IPS-15b (cell line): ENCODE measurements around the gene HERPUD1.
A peak's percentile ranks its signal among the peaks of the same experiment; 100 is the strongest.

Experiments
- H3K27me3 ChIP-seq: one replicate; pipeline ENCODE4 v1.6.1; 2013; ENCODE audit warnings: low read length; ENCODE audit not compliant: control insufficient read depth, insufficient read depth
- H3K36me3 ChIP-seq: one replicate; pipeline ENCODE4 v1.6.1; 2013; ENCODE audit warnings: low read length; ENCODE audit not compliant: control insufficient read depth, insufficient read depth
- H3K4me1 ChIP-seq: one replicate; pipeline ENCODE4 v1.6.1; 2013; ENCODE audit warnings: mild to moderate bottlenecking, low read length; ENCODE audit not compliant: control insufficient read depth, insufficient read depth
- H3K4me3 ChIP-seq: one replicate; pipeline ENCODE4 v1.5.1; 2013; ENCODE audit warnings: low read depth, low read length
- H3K9ac ChIP-seq: one replicate; pipeline ENCODE4 v1.6.1; 2013; ENCODE audit warnings: low read depth, mild to moderate bottlenecking, low read length
- H3K9me3 ChIP-seq: one replicate; pipeline ENCODE4 v1.6.1; 2013; ENCODE audit warnings: mild to moderate bottlenecking, low read length; ENCODE audit not compliant: control insufficient read depth, insufficient read depth

HERPUD1 gene

GRCh38 chr16:56894331-56894917 is 37.5 kb upstream of the HERPUD1 start:
- H3K9me3 ChIP-seq = no peaks in the 10 kb centered on the region
- H3K36me3 ChIP-seq = no peaks in the 10 kb centered on the region
- H3K9ac ChIP-seq = no peak overlapping the region
- H3K4me1 ChIP-seq = no peaks in the 10 kb centered on the region
- no peak overlapping the region for H3K4me3 ChIP-seq
- H3K27me3 ChIP-seq = no peaks in the 10 kb centered on the region

DNA sequence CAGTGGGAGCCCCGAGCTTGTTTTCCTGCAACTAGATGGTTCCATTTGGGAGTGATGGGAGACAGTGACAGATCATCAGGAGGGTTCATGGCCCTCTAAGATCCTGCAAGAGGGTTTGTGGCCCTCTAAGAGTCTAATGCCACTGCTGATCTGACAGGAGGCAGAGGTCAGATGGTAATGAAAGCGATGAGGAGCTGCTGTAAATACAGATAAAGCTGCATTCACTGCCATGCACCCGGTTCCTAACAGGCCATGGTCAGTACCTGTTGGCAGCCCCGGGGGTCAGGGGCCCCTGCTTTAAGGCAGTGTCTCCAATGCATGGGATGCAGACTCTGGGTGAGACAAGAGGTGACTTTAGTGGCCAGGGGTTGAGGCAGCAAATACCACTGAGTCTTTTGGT is 36.1 kb upstream of the HERPUD1 start:
- Histone ChIP-seq H3K4me3 (no peak overlapping the region), H3K9me3 (no peaks in the 10 kb centered on the region), H3K9ac (no peak overlapping the region), H3K36me3 (no peaks in the 10 kb centered on the region), H3K4me1 (no peaks in the 10 kb centered on the region), H3K27me3 (no peaks in the 10 kb centered on the region)

GRCh38 chr16:56896244-56896643 is 35.7 kb upstream of the HERPUD1 start:
- H3K9me3 ChIP-seq = no peaks in the 10 kb centered on the region
- H3K4me3 ChIP-seq = no peak overlapping the region
- no peaks in the 10 kb centered on the region for H3K36me3 ChIP-seq
- H3K4me1 ChIP-seq = no peaks in the 10 kb centered on the region
- no peaks in the 10 kb centered on the region for H3K27me3 ChIP-seq
- H3K9ac ChIP-seq = no peak overlapping the region

GRCh38 chr16:56897026-56897799 is 34.7 kb upstream of the HERPUD1 start:
- Histone ChIP-seq H3K36me3 (no peaks in the 10 kb centered on the region), H3K27me3 (no peaks in the 10 kb centered on the region), H3K9ac (no peak overlapping the region), H3K4me1 (no peaks in the 10 kb centered on the region), H3K9me3 (no peaks in the 10 kb centered on the region), H3K4me3 (no peak overlapping the region)

GRCh38 chr16:56898847-56899246 is 33.1 kb upstream of the HERPUD1 start:
- H3K36me3 ChIP-seq = no peaks in the 10 kb centered on the region
- H3K4me1 ChIP-seq = no peaks in the 10 kb centered on the region
- H3K9ac ChIP-seq = no peak overlapping the region

GRCh38 chr16:56903866-56904265 is 28.1 kb upstream of the HERPUD1 start:
- Histone ChIP-seq H3K4me1 (peaks cover 2% of the 10 kb centered on the region), H3K4me3 (no peak overlapping the region), H3K9me3 (no peaks in the 10 kb centered on the region), H3K9ac (no peak overlapping the region), H3K36me3 (no peaks in the 10 kb centered on the region), H3K27me3 (no peaks in the 10 kb centered on the region)

More at GRCh38 chr16:56898847-56899246, 33.1 kb upstream of the HERPUD1 start:
- no peaks in the 10 kb centered on the region for H3K9me3 ChIP-seq
- H3K27me3 ChIP-seq = no peaks in the 10 kb centered on the region
- H3K4me3 ChIP-seq = no peak overlapping the region

- no peaks in the 10 kb centered on the region for H3K9me3 ChIP-seq
- no peak overlapping the region for H3K4me3 ChIP-seq
- H3K27me3 ChIP-seq = no peaks in the 10 kb centered on the region
- H3K4me1 ChIP-seq = peaks cover 2% of the 10 kb centered on the region
- no peak overlapping the region for H3K9ac ChIP-seq
- no peaks in the 10 kb centered on the region for H3K36me3 ChIP-seq
These were observed 24.5 kb upstream of the HERPUD1 start for GRCh38 chr16:56907401-56907800.

DNA sequence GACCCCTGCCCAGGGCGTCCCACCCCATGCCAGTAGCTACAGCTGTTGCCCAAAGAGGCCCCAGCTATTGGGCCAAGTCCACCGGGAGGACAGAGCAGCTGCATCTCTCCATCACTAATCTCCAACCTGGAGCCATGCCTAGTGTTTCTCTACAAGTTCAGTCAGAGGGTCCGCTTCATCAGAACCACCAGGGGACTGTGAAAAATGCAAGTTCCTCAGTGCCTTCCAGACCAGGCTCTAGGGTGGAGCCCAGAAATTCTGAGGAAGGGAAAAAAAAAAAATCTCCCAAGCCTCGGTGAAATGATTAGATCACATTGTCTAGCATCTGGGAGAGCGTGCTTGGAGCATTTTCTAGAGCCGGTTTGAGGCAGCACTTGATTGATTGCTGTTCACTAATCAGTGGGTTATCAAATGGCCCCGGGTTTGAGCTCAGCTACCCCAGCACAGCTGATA is 22.4 kb upstream of the HERPUD1 start:
- H3K9ac ChIP-seq = no peak overlapping the region

GRCh38 chr16:56910112-56910511 is 21.8 kb upstream of the HERPUD1 start:
- Histone ChIP-seq H3K36me3 (no peaks in the 10 kb centered on the region), H3K4me3 (no peak overlapping the region), H3K4me1 (peaks cover 2% of the 10 kb centered on the region), H3K9me3 (no peaks in the 10 kb centered on the region), H3K27me3 (no peaks in the 10 kb centered on the region), H3K9ac (no peak overlapping the region)

More for the DNA sequence above, 22.4 kb upstream of the HERPUD1 start:
- Histone ChIP-seq H3K27me3 (no peaks in the 10 kb centered on the region), H3K4me1 (peaks cover 2% of the 10 kb centered on the region), H3K9me3 (no peaks in the 10 kb centered on the region), H3K4me3 (no peak overlapping the region), H3K36me3 (no peaks in the 10 kb centered on the region)

- no peak overlapping the region for H3K9ac ChIP-seq
- no peaks in the 10 kb centered on the region for H3K27me3 ChIP-seq
These were observed 21.0 kb upstream of the HERPUD1 start for GRCh38 chr16:56910654-56911539.

DNA sequence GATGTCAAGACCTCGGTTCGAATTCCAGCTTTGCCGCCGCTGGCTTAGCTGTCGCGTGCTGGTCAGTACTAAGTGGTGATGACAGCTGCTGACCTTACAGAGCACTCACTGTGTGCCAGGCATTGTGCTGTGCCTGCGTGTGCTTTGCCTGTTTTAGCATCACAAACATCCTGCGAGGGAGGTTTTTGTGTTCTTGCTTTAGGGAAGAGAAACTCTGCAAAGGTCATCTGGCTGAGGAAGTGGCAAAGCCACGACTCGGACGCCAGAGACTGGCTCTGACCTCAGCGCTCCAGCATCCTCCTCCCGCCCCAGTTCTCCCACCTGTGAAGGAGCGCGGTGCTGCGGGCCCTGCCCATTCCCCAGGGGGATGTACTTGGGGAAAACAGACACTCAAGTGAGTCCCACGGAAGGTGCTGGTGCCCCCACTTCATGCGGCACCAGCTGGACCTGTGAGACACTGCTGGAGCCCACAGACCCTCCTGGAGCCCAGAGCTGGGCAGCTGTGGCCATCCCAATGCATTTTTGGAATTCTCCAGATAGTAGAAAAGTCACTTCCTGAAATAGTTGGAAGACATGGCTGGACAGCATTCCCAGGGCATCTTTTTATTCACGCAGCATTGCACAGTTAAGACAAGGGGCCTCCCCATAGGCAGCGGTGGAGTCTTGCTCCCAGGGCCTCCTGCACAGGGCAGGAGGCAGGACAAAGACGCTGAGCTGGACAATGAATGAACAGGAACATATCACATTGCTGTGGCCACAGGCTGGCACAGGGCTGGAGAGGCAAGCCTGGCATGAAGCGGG is 20.0 kb upstream of the HERPUD1 start:
- Histone ChIP-seq H3K9ac (peak overlapping the region; percentile 5), H3K4me3 (no peak overlapping the region), H3K27me3 (no peaks in the 10 kb centered on the region), H3K4me1 (peaks cover 2% of the 10 kb centered on the region), H3K36me3 (no peaks in the 10 kb centered on the region), H3K9me3 (no peaks in the 10 kb centered on the region)

More at GRCh38 chr16:56910654-56911539, 21.0 kb upstream of the HERPUD1 start:
- Histone ChIP-seq H3K9me3 (no peaks in the 10 kb centered on the region), H3K4me3 (no peak overlapping the region), H3K4me1 (peaks cover 2% of the 10 kb centered on the region), H3K36me3 (no peaks in the 10 kb centered on the region)
